ENCODE measurements around the gene FASTKD2.
A peak's percentile ranks its signal among the peaks of the same experiment; 100 is the strongest.

Gene FASTKD2

GRCh38 chr2:206784559-206785353 lies 19.4 kb downstream of the FASTKD2 start:
- Histone ChIP-seq H3K27me3 (ENCODE audit: control insufficient read depth in 5 of 5, insufficient read depth in 4 of 5, low read length in 5 of 5) (no peaks in the 10 kb centered on the region), H3K27ac (ENCODE audit: low read depth, low read length) (no peak overlapping the region), H3K4me1 (ENCODE audit: control insufficient read depth in 5 of 5, insufficient read depth in 5 of 5, low read length in 5 of 5) (no peaks in the 10 kb centered on the region), H3K9ac (ENCODE audit: low read length in 5 of 5) (no peak overlapping the region), H3K9me3 (ENCODE audit: control insufficient read depth in 5 of 5, low read length in 5 of 5) (no peaks in the 10 kb centered on the region), H3K36me3 (ENCODE audit: control insufficient read depth in 5 of 5, insufficient read depth in 5 of 5, low read length in 5 of 5) (peaks cover 48 to 83% (median 72%) of the 10 kb centered on the region in 5 donors), H3K4me3 (ENCODE audit: low read depth in 1 of 5, low read length in 5 of 5) (no peak overlapping the region)

GRCh38 chr2:206790311-206790935 lies 25.0 kb downstream of the FASTKD2 start:
- no peaks in the 10 kb centered on the region for H3K9me3 ChIP-seq (ENCODE audit: control insufficient read depth in 5 of 5, low read length in 5 of 5)
- no peak overlapping the region for H3K27ac ChIP-seq (ENCODE audit: low read depth, low read length)
- H3K9ac ChIP-seq (ENCODE audit: low read length in 5 of 5) = no peak overlapping the region
- no peak overlapping the region for H3K4me3 ChIP-seq (ENCODE audit: low read depth in 1 of 5, low read length in 5 of 5)
- H3K27me3 ChIP-seq (ENCODE audit: control insufficient read depth in 5 of 5, insufficient read depth in 4 of 5, low read length in 5 of 5) = no peaks in the 10 kb centered on the region
- peaks cover 67 to 86% (median 79%) of the 10 kb centered on the region in 5 donors for H3K36me3 ChIP-seq (ENCODE audit: control insufficient read depth in 5 of 5, insufficient read depth in 5 of 5, low read length in 5 of 5)
- no peaks in the 10 kb centered on the region for H3K4me1 ChIP-seq (ENCODE audit: control insufficient read depth in 5 of 5, insufficient read depth in 5 of 5, low read length in 5 of 5)

GRCh38 chr2:206792645-206793044 lies 27.2 kb downstream of the FASTKD2 start:
- peaks cover 49 to 76% (median 64%) of the 10 kb centered on the region in 5 donors for H3K36me3 ChIP-seq (ENCODE audit: control insufficient read depth in 5 of 5, insufficient read depth in 5 of 5, low read length in 5 of 5)

GRCh38 chr2:206797376-206797775 lies 32.0 kb downstream of the FASTKD2 start:
- no peaks in the 10 kb centered on the region for H3K27me3 ChIP-seq (ENCODE audit: control insufficient read depth in 5 of 5, insufficient read depth in 4 of 5, low read length in 5 of 5)
- no peaks in the 10 kb centered on the region for H3K9me3 ChIP-seq (ENCODE audit: control insufficient read depth in 5 of 5, low read length in 5 of 5)
- H3K4me1 ChIP-seq (ENCODE audit: control insufficient read depth in 5 of 5, insufficient read depth in 5 of 5, low read length in 5 of 5) = peaks cover 2 to 19% (median 12%) of the 10 kb centered on the region in 5 donors
- H3K27ac ChIP-seq (ENCODE audit: low read depth, low read length) = no peak overlapping the region
- peaks cover 9 to 31% (median 18%) of the 10 kb centered on the region in 5 donors for H3K36me3 ChIP-seq (ENCODE audit: control insufficient read depth in 5 of 5, insufficient read depth in 5 of 5, low read length in 5 of 5)
- no peak overlapping the region for H3K4me3 ChIP-seq (ENCODE audit: low read depth in 1 of 5, low read length in 5 of 5)
- H3K9ac ChIP-seq (ENCODE audit: low read length in 5 of 5) = no peak overlapping the region

More at GRCh38 chr2:206792645-206793044, 27.2 kb downstream of the FASTKD2 start:
- no peaks in the 10 kb centered on the region for H3K27me3 ChIP-seq (ENCODE audit: control insufficient read depth in 5 of 5, insufficient read depth in 4 of 5, low read length in 5 of 5)
- H3K4me3 ChIP-seq (ENCODE audit: low read depth in 1 of 5, low read length in 5 of 5) = no peak overlapping the region
- no peak overlapping the region for H3K9ac ChIP-seq (ENCODE audit: low read length in 5 of 5)
- peaks cover 0 to 4% (median 3%) of the 10 kb centered on the region in 5 donors for H3K4me1 ChIP-seq (ENCODE audit: control insufficient read depth in 5 of 5, insufficient read depth in 5 of 5, low read length in 5 of 5)
- H3K27ac ChIP-seq (ENCODE audit: low read depth, low read length) = no peak overlapping the region
- H3K9me3 ChIP-seq (ENCODE audit: control insufficient read depth in 5 of 5, low read length in 5 of 5) = no peaks in the 10 kb centered on the region

GRCh38 chr2:206798000-206798399 lies 32.6 kb downstream of the FASTKD2 start:
- Histone ChIP-seq H3K36me3 (ENCODE audit: control insufficient read depth in 5 of 5, insufficient read depth in 5 of 5, low read length in 5 of 5) (peaks cover 6 to 28% (median 14%) of the 10 kb centered on the region in 5 donors), H3K27ac (ENCODE audit: low read depth, low read length) (no peak overlapping the region), H3K4me1 (ENCODE audit: control insufficient read depth in 5 of 5, insufficient read depth in 5 of 5, low read length in 5 of 5) (peaks cover 2 to 19% (median 12%) of the 10 kb centered on the region in 5 donors), H3K9me3 (ENCODE audit: control insufficient read depth in 5 of 5, low read length in 5 of 5) (no peaks in the 10 kb centered on the region), H3K9ac (ENCODE audit: low read length in 5 of 5) (no peak overlapping the region), H3K4me3 (ENCODE audit: low read depth in 1 of 5, low read length in 5 of 5) (no peak overlapping the region), H3K27me3 (ENCODE audit: control insufficient read depth in 5 of 5, insufficient read depth in 4 of 5, low read length in 5 of 5) (no peaks in the 10 kb centered on the region)

GRCh38 chr2:206799083-206799482 lies 33.7 kb downstream of the FASTKD2 start:
- H3K9ac ChIP-seq (ENCODE audit: low read length in 5 of 5) = no peak overlapping the region

GRCh38 chr2:206800506-206801417 lies 35.4 kb downstream of the FASTKD2 start:
- H3K27me3 ChIP-seq (ENCODE audit: control insufficient read depth in 5 of 5, insufficient read depth in 4 of 5, low read length in 5 of 5) = no peaks in the 10 kb centered on the region
- peaks cover 2 to 27% (median 17%) of the 10 kb centered on the region in 5 donors for H3K4me1 ChIP-seq (ENCODE audit: control insufficient read depth in 5 of 5, insufficient read depth in 5 of 5, low read length in 5 of 5)
- H3K9ac ChIP-seq (ENCODE audit: low read length in 5 of 5) = no peak overlapping the region
- peaks cover 0 to 8% (median 2%) of the 10 kb centered on the region in 5 donors for H3K36me3 ChIP-seq (ENCODE audit: control insufficient read depth in 5 of 5, insufficient read depth in 5 of 5, low read length in 5 of 5)
- no peak overlapping the region for H3K27ac ChIP-seq (ENCODE audit: low read depth, low read length)
- no peaks in the 10 kb centered on the region for H3K9me3 ChIP-seq (ENCODE audit: control insufficient read depth in 5 of 5, low read length in 5 of 5)
- peak overlapping the region in 3 of 5 donors; percentile 10 to 30 (median 17) for H3K4me3 ChIP-seq (ENCODE audit: low read depth in 1 of 5, low read length in 5 of 5)

More at GRCh38 chr2:206799083-206799482, 33.7 kb downstream of the FASTKD2 start:
- Histone ChIP-seq H3K4me1 (ENCODE audit: control insufficient read depth in 5 of 5, insufficient read depth in 5 of 5, low read length in 5 of 5) (peaks cover 2 to 19% (median 12%) of the 10 kb centered on the region in 5 donors), H3K27ac (ENCODE audit: low read depth, low read length) (no peak overlapping the region), H3K36me3 (ENCODE audit: control insufficient read depth in 5 of 5, insufficient read depth in 5 of 5, low read length in 5 of 5) (peaks cover 0 to 19% (median 7%) of the 10 kb centered on the region in 5 donors), H3K4me3 (ENCODE audit: low read depth in 1 of 5, low read length in 5 of 5) (no peak overlapping the region), H3K27me3 (ENCODE audit: control insufficient read depth in 5 of 5, insufficient read depth in 4 of 5, low read length in 5 of 5) (no peaks in the 10 kb centered on the region), H3K9me3 (ENCODE audit: control insufficient read depth in 5 of 5, low read length in 5 of 5) (no peaks in the 10 kb centered on the region)

GRCh38 chr2:206801418-206802189 lies 36.2 kb downstream of the FASTKD2 start:
- Histone ChIP-seq H3K36me3 (ENCODE audit: control insufficient read depth in 5 of 5, insufficient read depth in 5 of 5, low read length in 5 of 5) (peaks cover 0 to under 1% (median 0%) of the 10 kb centered on the region in 5 donors), H3K4me1 (ENCODE audit: control insufficient read depth in 5 of 5, insufficient read depth in 5 of 5, low read length in 5 of 5) (peaks cover 2 to 31% (median 17%) of the 10 kb centered on the region in 5 donors), H3K9me3 (ENCODE audit: control insufficient read depth in 5 of 5, low read length in 5 of 5) (no peaks in the 10 kb centered on the region), H3K27ac (ENCODE audit: low read depth, low read length) (no peak overlapping the region), H3K4me3 (ENCODE audit: low read depth in 1 of 5, low read length in 5 of 5) (no peak overlapping the region), H3K27me3 (ENCODE audit: control insufficient read depth in 5 of 5, insufficient read depth in 4 of 5, low read length in 5 of 5) (no peaks in the 10 kb centered on the region), H3K9ac (ENCODE audit: low read length in 5 of 5) (no peak overlapping the region)
